RPMI8226 (cell line): ENCODE measurements around the gene SMAD6.

Experiments used
- DNase-seq: peaks from one replicate; pipeline ENCODE4 v3.0.0-alpha.2; 2015

Gene SMAD6

GRCh38 chr15:66760968-66761725 is 59.1 kb downstream of the SMAD6 start:
- no peak for DNase-seq

- DNase-seq: no peak
Observed at GRCh38 chr15:66761726-66762595, 59.9 kb downstream of the SMAD6 start.

DNA sequence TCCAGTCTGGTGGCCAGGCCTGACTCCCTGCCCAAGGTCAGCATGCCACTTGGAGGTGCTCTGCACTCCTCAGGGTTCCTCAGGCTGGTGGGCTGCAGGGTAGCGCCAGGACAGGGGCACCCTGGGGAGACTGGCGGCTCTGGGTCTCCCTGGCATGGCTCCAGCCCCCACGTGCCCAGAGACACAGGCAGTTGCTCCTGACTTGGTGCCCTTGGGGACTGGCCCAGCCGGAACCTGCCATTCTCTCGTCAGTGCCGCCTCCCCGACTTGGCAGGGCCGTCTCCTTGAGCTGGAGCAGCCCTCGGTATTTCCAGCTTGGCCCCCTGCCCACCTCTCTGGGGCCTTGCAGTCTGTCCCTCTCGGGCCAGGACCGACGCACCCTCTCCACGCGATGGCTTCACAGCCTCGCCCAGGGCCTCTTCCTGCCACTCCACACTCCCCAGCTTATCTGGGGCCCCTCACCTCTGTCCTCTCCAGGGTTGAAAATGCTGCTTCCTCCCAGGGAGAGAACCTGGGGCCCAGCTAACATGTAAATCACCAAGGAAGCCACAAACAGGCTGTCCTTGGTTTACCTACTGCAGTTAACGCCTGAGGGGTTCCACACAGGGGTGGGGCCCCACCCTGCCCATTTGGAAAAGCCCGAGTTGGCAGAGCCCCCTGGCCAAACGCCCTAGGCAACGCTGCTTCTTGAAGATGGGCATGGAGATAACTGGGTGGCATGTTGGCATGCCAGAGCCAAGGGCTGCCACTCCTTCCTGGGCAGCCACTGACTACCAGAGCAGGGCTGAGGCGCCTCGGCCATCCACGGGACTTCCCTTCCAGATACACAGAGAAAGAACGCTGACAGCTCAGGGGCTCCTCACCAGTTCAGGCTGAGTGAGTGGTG is 61.4 kb downstream of the SMAD6 start:
- no peak for DNase-seq

DNA sequence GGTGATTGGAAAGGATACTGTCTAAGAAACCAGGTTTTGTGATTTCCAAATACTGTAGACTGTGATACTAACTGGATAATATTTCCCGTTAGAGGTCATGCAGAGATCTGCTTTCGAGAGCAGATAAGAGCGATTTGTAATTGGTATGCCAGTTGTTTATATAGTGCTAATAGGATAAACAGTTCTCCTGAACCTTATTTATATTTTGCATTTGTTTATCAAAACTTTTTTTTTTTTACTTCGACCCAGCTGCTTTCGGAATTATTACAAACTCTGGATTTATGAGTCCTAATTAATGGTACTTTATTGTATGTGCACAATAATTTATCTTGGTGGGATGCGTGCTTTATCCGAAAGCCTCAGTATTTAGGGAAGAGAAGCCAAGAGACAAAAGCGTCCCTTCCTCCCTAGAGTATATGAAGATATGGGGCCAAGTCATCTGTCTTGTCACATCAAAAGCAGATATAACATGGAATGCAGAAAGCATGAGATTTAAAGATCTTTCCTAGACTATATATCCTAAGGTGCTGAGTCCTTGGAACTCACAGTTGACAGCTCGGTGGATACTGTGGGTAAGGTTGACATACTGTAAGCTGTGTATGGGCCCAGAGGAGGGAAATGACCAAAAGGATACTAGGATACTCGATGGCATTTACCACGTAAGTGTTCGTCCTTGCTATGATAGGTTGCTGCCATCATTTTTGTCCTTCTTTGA is 62.2 kb downstream of the SMAD6 start:
- no peak for DNase-seq

DNA sequence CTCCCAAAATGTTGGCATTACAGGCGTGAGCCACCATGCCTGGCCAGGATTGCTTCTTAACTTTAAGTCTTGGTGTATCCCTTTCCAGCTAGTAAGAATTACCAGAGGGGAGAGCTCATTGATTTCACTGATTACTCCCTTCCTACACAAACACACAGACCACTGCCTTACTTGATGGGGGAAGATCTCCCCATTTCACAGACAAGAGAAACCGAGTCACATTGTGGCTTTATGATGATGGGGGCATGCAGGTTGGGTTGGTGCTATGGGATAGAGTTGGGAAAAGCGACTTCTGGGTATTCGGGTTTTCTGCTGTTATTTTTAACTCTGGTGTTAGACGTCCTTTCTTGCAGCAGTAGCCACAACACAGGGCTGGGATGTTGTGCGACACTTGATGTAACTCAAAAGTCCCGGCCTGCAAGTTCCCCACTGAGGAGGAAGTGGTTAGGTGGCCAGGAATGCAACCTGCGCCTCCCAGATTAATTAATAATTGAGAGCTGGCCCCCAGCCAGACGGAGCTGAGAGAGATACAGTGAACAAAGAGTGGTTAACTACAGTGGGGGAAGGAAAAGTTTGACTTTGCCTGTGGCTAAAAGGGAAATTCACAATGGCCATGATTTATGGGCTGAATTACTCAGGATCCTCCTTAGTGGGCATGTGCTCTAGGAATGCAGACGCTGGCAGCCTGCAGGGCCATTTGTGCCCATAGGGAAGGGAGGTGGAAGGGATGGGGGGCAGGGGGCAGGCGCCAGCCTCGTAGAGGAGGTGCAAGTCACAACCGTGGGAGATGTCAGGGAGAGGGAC is 63.6 kb downstream of the SMAD6 start:
- DNase-seq: peak; percentile 92

DNA sequence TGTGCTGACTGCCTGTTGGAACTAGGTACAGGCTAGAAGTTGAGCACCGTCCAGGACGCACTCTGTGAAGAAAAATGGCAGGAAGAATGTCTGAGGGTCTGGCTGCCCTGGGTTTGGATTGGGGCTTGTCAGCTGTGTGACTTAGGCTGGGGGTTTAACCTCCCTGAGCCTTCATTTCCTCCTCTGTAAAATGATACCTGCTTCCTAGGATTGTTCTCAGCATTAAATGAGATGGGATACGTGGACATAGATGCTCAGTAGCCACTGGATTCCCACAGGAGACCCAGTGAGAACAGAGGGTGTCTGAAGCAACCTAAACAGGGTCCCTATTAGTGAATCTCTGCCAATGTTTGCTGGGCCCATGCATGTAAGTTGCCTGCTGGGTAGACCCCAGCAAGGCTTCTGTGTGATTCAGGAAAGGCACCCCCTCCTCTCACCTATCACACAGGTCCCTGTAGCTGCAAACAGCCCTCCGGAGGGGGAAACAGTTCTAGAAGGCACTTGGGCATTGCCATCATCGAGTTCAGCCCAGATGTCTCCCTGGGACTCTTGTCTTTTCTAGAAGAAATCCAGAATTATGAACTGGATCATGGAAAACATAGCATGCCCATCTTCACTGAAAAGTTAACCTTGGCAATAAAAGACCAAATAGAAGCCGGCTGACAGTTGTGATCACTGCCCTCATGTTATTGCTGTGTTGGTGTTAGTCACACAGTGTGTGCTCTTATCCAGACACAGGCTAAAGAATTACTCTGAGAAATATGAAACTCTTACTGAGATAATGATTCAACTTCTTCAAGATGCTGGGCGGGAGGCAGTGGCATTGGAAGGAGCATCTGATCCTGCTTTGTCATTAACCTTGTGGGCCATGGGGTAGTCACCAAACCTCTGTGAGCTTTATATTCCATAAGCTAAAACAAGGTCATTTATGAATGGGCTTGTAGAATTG is 64.5 kb downstream of the SMAD6 start:
- no peak for DNase-seq

- no peak for DNase-seq
Observed at GRCh38 chr15:66767240-66767659, 65.2 kb downstream of the SMAD6 start.

DNA sequence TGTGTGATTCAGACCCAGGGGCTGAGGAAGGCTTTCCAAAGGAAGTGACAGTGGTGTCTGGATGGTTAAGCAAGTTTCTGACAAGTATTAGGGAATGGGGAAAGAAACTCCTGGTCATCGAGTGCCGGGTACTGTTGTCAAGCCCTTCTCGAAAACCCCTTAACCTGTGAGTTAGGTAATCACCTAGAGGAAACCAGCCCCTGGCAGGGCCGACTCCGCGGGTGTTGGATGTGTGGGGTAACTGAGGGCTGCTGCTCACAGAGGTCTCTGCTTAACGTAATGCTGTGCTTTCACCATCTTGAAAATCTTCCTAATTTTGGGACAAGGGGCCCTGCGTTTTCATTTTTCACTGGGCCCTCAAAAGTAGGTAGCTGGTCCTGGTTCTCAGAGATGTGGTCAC is 67.0 kb downstream of the SMAD6 start:
- DNase-seq: no peak

- DNase-seq: no peak
Observed at GRCh38 chr15:66770518-66771350, 68.7 kb downstream of the SMAD6 start.

DNA sequence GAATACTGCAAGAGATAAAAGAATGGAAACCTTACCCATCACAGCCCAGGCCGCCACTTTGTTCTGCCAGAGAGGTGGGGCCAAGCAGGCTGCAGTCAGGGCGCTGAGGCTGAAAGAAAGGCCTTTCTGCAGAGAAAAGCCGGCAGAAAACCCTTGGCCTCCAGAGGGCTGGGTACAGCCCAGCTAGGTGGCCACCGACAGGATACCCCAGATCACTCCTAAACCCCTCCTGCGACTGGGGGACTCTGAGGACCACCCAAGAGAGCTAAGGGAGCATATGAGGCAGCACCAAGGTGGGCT is 69.3 kb downstream of the SMAD6 start:
- no peak for DNase-seq

GRCh38 chr15:66772604-66773128 is 70.6 kb downstream of the SMAD6 start:
- no peak for DNase-seq

DNA sequence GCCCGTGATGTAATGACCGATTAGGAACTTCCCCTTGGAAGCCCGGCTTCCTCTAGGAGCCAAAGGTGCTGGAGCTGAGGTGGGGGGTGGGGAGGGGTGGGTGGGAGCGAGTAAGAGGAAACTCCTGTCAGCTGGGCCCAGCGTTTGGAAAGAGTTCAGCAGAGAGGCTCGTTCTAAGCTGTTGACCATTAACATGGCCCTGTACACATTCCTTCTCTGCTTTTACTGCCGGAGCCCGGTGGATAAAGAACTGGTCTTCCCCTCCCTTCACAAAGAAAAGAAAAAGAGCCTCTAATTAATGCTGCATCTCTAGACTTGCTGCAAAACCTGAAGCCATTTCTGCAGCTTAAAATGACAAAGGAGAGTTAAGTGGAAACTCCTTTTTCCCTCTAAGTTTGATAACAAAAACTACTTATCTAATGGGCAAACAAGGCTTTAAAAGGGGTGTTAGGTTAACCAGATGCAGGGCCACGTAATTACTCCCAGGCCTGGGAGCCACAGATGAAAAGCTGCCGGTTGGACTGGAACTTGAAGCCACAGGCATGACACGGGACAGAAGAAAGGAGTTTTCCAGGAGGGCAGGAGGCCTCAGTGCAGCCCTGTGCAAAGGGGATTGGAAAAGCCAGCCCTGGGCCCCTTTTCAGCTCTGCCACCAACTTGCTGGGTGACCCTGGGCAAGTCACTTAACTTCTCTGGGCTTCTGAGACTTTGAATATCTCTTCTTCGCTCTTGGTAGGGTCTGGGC is 71.3 kb downstream of the SMAD6 start:
- DNase-seq: no peak

DNA sequence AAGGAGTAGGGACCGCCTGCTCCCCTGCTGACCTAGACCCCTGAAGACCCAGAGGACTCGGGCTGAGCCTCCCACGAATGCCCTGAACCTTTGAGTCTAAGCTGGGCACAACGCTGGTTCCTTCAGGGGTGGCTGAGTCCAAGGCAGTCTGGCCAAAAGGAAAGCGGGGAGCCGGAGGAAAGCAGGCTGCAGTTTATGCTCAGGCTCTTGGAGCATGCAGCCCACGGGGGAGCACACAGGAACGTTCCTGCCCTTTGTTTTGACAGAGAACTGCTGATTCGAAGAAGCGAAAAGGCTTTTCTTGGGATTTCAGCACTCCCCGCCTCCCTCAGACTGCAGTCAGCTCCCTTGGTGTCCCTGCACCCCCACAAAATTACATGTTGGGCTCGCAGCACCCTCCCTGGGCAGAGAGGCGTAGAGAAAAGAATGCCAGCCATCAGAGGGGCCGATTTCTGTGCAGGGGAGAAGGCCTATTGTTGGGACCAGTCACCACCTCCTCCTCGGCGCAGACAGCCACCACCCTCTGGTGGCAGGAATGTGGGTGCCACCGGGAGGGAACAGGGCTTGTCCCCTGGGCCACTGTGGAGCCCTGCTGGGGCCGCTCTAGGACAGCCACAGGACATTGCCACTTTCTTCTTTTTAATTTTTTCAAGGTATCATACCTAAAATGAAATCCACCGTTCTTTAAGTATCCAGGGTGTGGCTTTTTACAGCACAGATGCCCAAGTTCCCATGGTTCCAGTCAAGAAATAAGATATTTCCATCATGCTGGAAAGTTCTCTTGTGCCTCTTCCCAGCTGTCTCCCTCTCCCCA is 72.2 kb downstream of the SMAD6 start:
- peak; percentile 92 for DNase-seq

- DNase-seq: no peak
Observed at GRCh38 chr15:66775127-66776105, 73.4 kb downstream of the SMAD6 start.

DNA sequence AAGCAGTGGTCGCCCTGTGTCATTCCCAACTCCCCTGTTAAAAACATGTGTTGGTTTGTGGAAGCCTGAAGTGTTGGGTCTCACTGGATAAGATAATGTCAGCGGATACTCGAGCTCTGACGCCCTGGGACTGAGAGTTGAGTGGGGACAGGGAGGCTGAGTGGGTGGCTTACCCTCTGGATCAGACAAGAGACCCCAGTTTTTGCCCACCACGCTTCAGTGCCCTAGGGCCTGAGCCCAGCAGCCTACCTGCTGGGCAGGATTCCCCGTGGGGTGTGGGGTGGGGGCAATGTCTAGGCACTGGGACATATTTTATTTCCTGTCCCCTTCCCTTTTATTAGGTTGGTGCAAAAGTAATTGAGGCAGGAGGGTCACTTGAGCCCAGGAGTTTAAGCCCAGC is 75.0 kb downstream of the SMAD6 start:
- DNase-seq: no peak

DNA sequence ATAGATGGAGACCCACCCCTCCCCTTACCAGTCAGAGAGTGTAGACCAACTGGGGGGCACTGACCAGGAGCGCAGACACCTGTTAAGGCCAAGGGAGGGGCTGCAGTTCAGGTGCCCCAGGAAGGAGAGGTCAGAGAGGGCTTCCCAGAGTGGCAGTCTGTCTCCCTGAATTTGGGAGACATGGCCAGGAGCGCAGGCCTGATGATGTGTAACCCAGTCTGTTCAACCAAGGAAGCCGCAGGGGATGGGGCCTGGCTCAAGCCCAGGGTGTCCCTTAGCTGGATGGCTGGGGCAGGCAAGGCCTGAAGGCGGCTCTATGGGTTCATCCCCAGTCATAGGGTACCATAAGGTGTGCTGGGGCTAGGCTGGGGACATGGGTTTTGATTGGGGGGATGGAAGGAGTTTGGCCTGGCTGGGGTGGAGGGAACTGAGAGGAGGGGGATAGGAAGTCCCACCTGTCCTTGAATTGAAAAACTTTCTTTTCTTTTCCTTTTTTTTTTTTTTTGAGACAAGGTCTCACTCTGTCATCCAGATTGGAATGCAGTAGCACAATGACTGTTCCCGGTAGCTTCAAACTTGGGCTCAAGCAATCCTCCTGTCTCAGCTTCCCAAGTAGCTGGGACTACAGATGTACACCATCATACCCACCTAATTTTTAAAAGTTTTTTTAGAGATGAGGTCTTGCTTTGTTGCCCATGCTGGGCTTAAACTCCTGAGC is 75.7 kb downstream of the SMAD6 start:
- no peak for DNase-seq
